ENCODE results near the gene PLEKHM2.

DNA sequence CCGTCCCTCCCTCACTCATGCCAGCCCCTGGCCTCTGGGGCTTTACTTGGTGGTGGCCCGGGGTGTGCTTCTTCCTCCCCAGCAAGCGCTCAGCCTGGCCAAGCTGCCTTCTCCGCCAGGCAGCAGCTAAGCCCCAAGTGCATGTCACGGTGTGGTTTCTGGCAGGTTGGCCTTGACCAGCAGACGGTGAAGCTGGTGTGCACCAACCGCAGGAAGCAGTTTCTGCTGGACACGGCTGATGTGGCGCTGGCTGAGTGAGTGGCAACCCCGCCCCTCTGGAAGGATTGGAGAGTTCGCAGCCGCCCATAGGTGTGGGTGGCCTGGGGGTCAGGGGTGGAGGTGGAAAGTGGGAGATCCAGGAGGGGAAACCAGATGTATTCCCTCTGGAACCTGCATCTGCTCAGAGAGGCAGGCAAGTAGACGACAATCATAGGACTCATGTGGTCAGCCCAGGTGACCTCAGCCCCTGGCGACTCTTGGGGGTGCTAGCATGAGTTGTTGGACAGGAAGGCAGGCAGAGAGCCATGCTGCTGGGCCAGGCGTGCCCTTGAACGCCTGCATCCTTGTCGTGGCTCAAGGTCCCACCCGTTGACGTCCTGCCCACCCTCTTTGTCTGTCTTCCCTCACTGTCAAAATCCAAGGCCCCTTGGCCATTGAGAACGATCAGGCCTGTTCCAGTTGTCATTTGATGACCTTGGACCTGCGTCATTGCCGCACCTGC is 45.0 kb downstream of the PLEKHM2 start:
- TF ChIP-seq SUZ12 (IDR thresholded peaks at IDR 0.05; ENCODE audit: low read length): no peak
- TF ChIP-seq, protein P1, sequence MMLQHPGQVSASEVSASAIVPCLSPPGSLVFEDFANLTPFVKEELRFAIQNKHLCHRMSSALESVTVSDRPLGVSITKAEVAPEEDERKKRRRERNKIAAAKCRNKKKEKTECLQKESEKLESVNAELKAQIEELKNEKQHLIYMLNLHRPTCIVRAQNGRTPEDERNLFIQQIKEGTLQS (IDR thresholded peaks at IDR 0.05; ENCODE audit: insufficient read depth, low read depth, low read length): no peak
- TF ChIP-seq, protein P2, sequence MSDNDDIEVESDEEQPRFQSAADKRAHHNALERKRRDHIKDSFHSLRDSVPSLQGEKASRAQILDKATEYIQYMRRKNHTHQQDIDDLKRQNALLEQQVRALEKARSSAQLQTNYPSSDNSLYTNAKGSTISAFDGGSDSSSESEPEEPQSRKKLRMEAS (IDR thresholded peaks at IDR 0.05): no peak
- TF ChIP-seq RFX5 (IDR thresholded peaks at IDR 0.05; ENCODE audit: borderline replicate concordance, low read depth, low read length): no peak
- TF ChIP-seq RAD21 (IDR thresholded peaks at IDR 0.05 in 1 of 2, conservative IDR thresholded peaks at IDR 0.05 in 1 of 2; ENCODE audit: low read depth in 2 of 2, low read length in 2 of 2): no peak
- TF ChIP-seq, protein P3, sequence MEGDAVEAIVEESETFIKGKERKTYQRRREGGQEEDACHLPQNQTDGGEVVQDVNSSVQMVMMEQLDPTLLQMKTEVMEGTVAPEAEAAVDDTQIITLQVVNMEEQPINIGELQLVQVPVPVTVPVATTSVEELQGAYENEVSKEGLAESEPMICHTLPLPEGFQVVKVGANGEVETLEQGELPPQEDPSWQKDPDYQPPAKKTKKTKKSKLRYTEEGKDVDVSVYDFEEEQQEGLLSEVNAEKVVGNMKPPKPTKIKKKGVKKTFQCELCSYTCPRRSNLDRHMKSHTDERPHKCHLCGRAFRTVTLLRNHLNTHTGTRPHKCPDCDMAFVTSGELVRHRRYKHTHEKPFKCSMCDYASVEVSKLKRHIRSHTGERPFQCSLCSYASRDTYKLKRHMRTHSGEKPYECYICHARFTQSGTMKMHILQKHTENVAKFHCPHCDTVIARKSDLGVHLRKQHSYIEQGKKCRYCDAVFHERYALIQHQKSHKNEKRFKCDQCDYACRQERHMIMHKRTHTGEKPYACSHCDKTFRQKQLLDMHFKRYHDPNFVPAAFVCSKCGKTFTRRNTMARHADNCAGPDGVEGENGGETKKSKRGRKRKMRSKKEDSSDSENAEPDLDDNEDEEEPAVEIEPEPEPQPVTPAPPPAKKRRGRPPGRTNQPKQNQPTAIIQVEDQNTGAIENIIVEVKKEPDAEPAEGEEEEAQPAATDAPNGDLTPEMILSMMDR (IDR thresholded peaks at IDR 0.05; ENCODE audit: control extremely low read depth in 1 of 3, insufficient read depth in 1 of 3, low read depth in 1 of 3, low read length in 3 of 3): no peak
- TF ChIP-seq, protein P4, sequence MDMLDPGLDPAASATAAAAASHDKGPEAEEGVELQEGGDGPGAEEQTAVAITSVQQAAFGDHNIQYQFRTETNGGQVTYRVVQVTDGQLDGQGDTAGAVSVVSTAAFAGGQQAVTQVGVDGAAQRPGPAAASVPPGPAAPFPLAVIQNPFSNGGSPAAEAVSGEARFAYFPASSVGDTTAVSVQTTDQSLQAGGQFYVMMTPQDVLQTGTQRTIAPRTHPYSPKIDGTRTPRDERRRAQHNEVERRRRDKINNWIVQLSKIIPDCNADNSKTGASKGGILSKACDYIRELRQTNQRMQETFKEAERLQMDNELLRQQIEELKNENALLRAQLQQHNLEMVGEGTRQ (IDR thresholded peaks at IDR 0.05; ENCODE audit: low read length): no peak
- no peak for TF ChIP-seq KDM1A (IDR thresholded peaks at IDR 0.05; ENCODE audit: borderline replicate concordance, low read length)
- TF ChIP-seq MAFK (IDR thresholded peaks at IDR 0.05; ENCODE audit: low read depth, low read length): no peak

Data from H1 (cell line).